Measurements from ENCODE around the gene C3orf20.

C3orf20 gene

DNA sequence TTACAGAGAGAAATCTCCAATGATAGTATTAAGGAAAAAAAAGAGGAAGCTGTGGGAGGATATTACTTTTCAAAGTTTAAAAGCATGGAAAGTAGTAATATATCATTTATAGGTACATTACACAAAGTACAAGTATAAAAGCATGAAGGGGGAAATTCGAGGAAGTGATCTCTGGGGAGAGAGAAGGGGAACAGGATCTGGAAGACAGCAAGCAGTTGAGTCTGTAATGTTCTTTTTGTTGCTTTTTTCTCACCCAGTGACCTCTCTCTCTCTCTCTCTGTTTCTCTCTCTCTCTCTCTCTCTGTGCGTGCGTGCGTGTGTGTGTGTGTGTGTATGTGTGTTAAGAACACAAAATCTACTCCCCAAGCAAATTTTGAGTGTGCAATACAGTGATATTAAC, 10.2 kb downstream of the C3orf20 start:
- H3K27ac ChIP-seq, result no peak overlapping the region
- TF ChIP-seq ZFX (IDR thresholded peaks at IDR 0.05), result no peak
- TF ChIP-seq, protein P1, sequence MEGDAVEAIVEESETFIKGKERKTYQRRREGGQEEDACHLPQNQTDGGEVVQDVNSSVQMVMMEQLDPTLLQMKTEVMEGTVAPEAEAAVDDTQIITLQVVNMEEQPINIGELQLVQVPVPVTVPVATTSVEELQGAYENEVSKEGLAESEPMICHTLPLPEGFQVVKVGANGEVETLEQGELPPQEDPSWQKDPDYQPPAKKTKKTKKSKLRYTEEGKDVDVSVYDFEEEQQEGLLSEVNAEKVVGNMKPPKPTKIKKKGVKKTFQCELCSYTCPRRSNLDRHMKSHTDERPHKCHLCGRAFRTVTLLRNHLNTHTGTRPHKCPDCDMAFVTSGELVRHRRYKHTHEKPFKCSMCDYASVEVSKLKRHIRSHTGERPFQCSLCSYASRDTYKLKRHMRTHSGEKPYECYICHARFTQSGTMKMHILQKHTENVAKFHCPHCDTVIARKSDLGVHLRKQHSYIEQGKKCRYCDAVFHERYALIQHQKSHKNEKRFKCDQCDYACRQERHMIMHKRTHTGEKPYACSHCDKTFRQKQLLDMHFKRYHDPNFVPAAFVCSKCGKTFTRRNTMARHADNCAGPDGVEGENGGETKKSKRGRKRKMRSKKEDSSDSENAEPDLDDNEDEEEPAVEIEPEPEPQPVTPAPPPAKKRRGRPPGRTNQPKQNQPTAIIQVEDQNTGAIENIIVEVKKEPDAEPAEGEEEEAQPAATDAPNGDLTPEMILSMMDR (conservative IDR thresholded peaks at IDR 0.05), result no peak

DNA sequence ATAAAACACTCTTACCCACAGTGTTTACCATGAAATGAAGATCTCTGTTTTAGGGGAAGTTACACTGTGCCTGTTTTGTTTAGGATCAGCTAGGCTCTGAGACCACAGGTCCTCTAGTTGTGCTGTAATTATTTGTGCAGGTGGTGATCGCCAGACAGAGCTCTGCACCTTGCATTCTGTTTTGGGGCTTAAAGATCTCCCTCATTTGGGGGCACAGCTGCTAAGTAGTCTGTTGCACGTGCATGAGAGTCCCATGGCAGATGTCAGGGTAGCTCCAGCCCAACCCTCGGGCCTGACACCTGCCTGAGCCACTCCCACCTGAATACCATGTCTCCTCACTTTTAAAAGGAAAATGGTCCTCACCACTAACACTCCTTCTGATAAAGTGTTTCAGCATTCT, 12.4 kb downstream of the C3orf20 start:
- TF ChIP-seq, protein P1 (conservative IDR thresholded peaks at IDR 0.05), result no peak
- no peak for TF ChIP-seq ZFX (IDR thresholded peaks at IDR 0.05)
- H3K27ac ChIP-seq, result no peak overlapping the region

DNA sequence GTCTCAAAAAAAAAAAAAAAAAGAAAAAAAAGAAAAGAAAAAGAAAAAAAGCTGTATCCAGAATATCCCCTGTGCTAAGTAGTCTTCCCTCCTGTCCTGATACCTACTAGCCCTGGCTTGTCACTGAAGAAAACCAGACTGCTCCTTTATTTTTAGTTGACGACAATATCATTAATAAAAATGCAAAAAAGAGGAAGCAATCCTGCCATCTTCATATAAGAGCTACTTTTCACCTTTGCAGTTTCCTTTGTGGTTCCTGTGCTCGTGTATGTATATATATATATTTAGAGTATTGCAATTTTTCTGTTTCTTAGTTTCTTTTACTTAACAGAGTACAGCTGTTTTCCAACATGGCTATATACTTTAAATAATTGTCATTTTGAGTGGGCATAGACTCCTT, 13.6 kb downstream of the C3orf20 start:
- no peak for TF ChIP-seq ZFX (IDR thresholded peaks at IDR 0.05)
- TF ChIP-seq, protein P1 (conservative IDR thresholded peaks at IDR 0.05), result no peak
- no peak overlapping the region for H3K27ac ChIP-seq

DNA sequence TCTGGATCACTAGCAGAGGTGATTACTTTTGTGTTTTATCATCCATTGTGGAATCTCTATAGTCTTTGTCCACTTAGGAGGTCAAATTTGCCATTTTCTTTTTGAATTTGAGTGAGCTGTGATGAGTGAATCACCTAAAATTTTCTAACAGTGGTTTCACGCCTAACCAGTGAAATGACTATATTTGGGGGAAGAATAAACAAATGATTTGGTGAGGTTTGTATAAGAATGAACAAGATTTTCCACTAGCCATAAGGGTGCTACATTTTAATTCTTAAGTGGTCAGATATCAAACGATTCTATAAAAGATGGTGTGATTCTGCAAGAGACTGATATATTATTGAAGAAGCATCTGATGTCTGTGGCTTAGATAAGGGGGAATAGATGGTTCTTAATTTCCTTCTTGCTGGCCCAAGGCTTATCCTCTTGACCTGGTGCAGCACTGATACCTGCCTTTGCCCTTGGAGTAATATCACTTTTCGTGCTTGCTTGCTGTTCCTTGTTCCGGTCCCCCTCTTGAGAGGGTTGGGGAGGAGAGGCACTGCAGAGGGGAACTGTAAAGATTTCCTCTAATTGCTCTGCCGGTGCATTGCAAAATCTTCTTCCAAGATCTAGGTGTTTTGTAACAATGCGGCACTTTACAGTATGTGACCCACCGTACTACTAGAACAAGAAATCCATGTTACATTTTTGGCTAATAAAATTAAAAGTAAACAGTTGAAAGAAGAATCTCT, 14.5 kb downstream of the C3orf20 start:
- H3K27ac ChIP-seq, result no peak overlapping the region
- TF ChIP-seq, protein P1 (conservative IDR thresholded peaks at IDR 0.05), result no peak
- no peak for TF ChIP-seq ZFX (IDR thresholded peaks at IDR 0.05)

DNA sequence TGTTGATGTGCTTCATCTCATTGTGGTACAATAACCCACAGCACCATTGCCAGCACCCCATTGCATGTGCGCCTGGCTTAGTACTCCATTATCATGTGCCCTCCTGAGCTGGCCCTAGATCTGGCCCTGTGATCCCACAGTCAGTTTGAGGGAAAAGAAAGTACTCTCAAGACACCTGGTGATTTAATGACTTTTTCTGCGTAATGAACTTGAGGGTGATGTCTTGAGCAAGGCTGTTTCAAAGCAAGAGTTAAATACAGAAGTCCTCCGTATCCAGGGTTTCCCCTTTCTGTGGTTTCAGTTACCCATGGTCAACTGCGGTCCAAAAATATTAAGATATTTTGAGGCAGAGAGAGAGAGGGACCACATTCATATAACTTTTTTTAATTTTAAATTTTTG, 16.3 kb downstream of the C3orf20 start:
- H3K27ac ChIP-seq, result no peak overlapping the region
- no peak for TF ChIP-seq ZFX (IDR thresholded peaks at IDR 0.05)
- TF ChIP-seq, protein P1 (conservative IDR thresholded peaks at IDR 0.05), result no peak

DNA sequence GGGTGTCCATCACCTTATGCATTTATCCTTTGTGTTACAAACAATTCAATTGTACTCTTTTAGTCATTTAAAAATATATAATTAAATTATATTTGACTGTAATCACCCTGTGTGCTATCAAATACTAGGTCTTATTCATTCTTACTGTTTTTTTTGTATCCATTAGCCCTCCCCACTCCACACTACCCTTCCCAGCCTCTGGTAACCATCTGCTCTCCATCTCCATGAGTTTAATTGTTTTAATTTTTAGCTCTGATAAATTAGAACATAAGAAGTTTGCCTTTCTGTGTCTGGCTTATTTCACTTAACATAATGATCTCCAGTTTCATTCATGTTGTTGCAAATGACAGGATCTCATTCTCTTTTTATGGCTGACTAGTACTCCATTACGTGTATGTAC, 16.8 kb downstream of the C3orf20 start:
- TF ChIP-seq, protein P1 (conservative IDR thresholded peaks at IDR 0.05), result no peak
- TF ChIP-seq ZFX (IDR thresholded peaks at IDR 0.05), result no peak
- H3K27ac ChIP-seq, result no peak overlapping the region

DNA sequence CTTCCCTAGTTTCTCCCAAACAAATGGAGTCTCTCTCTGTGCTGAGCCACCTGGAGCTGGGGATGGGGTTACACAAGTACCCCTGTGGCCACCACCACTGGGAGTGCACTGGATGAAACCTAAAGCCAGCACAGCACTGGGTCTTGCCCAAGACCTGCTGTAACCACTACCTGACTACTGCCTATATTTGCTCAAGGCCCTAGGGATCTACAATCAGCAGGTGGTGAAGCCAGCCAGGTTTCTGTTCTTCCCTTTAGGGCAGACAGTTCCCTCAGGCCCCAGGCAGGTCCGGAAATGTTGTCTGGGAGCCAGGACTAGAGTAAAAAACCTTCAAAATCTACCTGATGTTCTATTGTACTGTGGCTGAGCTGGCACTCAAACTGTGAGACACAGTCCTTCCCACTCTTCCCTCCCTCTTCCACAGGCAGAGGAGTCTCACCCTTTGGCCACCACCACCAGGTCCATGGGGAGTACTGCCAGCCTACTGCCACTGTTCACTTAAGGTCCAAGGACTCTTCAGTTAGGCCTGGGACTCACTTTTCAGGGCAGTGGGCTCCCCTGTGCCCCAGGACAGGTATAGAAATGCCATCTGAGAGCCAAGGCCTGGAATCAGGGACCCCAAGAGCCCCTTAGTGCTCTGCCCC, 23.8 kb downstream of the C3orf20 start:
- H3K27ac ChIP-seq, result no peak overlapping the region
- TF ChIP-seq, protein P1 (conservative IDR thresholded peaks at IDR 0.05), result no peak
- TF ChIP-seq ZFX (IDR thresholded peaks at IDR 0.05), result no peak
